ENCODE results near the gene GABRB2. TPM values are rescaled to one million over a fixed set of nuclear protein-coding genes. Genes with fewer than 3 reads are reported as not detected.

GABRB2 gene
- polyA plus RNA-seq, 2 of the 4 experiments (the other 2 are of a cell fraction) = not detected

DNA sequence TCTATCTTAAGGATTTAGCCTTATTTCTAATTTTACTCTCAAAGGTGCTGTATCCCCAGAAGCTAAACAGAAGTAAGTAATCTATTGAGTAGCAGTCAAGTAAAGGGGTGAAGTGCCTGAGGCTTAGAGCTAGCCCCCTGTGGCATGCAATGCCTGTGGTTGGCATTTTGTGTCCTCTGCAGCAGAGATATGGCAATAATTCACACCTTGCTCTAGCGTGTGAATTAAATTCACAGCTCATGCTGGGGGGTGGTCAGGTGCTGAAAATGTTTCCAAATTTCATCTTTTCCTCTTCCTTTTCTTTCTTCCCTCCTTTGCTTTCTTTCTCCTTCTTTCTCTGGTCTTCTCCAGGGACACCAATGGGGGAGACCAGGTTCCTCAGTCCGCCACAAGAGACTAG is 262.1 kb downstream of the GABRB2 start:
- DNase-seq (ENCODE audit: low read depth in 1 of 2, low spot score in 1 of 2) (no peak), FAIRE-seq (no peak), ATAC-seq (no peak)
- no peak overlapping the region for H3K4me3 ChIP-seq
- ChIA-PET POLR2A (no interaction called here), CTCF (no interaction called here)
- H3K4me2 ChIP-seq = no peak overlapping the region
- TF ChIP-seq, protein P1, sequence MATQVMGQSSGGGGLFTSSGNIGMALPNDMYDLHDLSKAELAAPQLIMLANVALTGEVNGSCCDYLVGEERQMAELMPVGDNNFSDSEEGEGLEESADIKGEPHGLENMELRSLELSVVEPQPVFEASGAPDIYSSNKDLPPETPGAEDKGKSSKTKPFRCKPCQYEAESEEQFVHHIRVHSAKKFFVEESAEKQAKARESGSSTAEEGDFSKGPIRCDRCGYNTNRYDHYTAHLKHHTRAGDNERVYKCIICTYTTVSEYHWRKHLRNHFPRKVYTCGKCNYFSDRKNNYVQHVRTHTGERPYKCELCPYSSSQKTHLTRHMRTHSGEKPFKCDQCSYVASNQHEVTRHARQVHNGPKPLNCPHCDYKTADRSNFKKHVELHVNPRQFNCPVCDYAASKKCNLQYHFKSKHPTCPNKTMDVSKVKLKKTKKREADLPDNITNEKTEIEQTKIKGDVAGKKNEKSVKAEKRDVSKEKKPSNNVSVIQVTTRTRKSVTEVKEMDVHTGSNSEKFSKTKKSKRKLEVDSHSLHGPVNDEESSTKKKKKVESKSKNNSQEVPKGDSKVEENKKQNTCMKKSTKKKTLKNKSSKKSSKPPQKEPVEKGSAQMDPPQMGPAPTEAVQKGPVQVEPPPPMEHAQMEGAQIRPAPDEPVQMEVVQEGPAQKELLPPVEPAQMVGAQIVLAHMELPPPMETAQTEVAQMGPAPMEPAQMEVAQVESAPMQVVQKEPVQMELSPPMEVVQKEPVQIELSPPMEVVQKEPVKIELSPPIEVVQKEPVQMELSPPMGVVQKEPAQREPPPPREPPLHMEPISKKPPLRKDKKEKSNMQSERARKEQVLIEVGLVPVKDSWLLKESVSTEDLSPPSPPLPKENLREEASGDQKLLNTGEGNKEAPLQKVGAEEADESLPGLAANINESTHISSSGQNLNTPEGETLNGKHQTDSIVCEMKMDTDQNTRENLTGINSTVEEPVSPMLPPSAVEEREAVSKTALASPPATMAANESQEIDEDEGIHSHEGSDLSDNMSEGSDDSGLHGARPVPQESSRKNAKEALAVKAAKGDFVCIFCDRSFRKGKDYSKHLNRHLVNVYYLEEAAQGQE (IDR thresholded peaks at IDR 0.05) = no peak
- TF ChIP-seq RARB (CRISPR knock-in tag; IDR thresholded peaks at IDR 0.05) (no peak), HOXA7 (CRISPR knock-in tag; IDR thresholded peaks at IDR 0.05) (no peak), ZFP36 (IDR thresholded peaks at IDR 0.05; ENCODE audit: borderline replicate concordance, partially characterized antibody) (no peak), BHLHE40 (IDR thresholded peaks at IDR 0.05; ENCODE audit: low read depth, low read length) (no peak), RNF2 (IDR thresholded peaks at IDR 0.05; ENCODE audit: borderline replicate concordance, low read depth) (no peak), EP300 (IDR thresholded peaks at IDR 0.05) (no peak), KDM1A (IDR thresholded peaks at IDR 0.05; ENCODE audit: low read depth) (no peak), JUNB (IDR thresholded peaks at IDR 0.05) (no peak), EHMT2 (IDR thresholded peaks at IDR 0.05; ENCODE audit: low read depth) (no peak), RAD21 (conservative IDR thresholded peaks at IDR 0.05 in 1 of 2, IDR thresholded peaks at IDR 0.05 in 1 of 2) (no peak), FOSB (CRISPR knock-in tag; IDR thresholded peaks at IDR 0.05) (no peak), ZC3H11A (IDR thresholded peaks at IDR 0.05) (no peak), HOXB5 (CRISPR knock-in tag; IDR thresholded peaks at IDR 0.05) (no peak), POLR2A (IDR thresholded peaks at IDR 0.05; ENCODE audit: low read length) (no peak), MYC (IDR thresholded peaks at IDR 0.05; ENCODE audit: borderline replicate concordance, low read length) (no peak)
- TF ChIP-seq, protein P2, sequence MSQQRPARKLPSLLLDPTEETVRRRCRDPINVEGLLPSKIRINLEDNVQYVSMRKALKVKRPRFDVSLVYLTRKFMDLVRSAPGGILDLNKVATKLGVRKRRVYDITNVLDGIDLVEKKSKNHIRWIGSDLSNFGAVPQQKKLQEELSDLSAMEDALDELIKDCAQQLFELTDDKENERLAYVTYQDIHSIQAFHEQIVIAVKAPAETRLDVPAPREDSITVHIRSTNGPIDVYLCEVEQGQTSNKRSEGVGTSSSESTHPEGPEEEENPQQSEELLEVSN (IDR thresholded peaks at IDR 0.05; ENCODE audit: borderline replicate concordance, low read depth) = no peak
- TF ChIP-seq, protein P3, sequence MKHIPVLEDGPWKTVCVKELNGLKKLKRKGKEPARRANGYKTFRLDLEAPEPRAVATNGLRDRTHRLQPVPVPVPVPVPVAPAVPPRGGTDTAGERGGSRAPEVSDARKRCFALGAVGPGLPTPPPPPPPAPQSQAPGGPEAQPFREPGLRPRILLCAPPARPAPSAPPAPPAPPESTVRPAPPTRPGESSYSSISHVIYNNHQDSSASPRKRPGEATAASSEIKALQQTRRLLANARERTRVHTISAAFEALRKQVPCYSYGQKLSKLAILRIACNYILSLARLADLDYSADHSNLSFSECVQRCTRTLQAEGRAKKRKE (CRISPR knock-in tag; IDR thresholded peaks at IDR 0.05; ENCODE audit: low read depth) = no peak
- no peaks in the 10 kb centered on the region for H3K4me1 ChIP-seq
- no peaks in the 10 kb centered on the region for H3K9me3 ChIP-seq
- no peak overlapping the region for H3K27ac ChIP-seq
- 5% methylated on average over 2 of the region's 2 CpGs for WGBS (ENCODE audit: missing lambda C conversion rate)

DNA sequence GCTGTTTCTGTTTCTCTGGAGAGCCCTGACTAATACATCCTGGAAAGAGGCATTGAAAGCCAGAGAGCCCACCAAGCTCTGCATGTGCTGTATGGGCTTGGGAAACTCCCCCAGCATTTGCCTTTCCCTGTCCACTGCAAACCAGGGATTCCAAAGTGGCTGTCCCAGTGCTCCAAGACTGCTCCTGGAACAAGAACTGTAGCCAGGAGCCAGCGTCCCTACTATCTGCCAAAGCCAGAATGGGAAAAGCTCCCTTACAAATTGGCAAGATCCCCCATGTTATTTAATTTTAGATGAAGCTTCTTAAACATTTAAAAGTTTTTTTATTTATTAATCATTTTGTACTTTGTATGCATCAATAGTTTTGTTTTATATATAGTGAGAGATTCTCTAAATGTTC is 263.2 kb downstream of the GABRB2 start:
- Histone ChIP-seq H3K4me2 (no peak overlapping the region), H3K27ac (no peak overlapping the region), H3K9me3 (no peaks in the 10 kb centered on the region), H3K4me1 (no peaks in the 10 kb centered on the region), H3K4me3 (no peak overlapping the region)
- DNase-seq (ENCODE audit: low read depth in 1 of 2, low spot score in 1 of 2) (no peak), FAIRE-seq (no peak), ATAC-seq (no peak)
- 0% methylated on average over 1 of the region's 1 CpG for WGBS (ENCODE audit: missing lambda C conversion rate)
- CTCF ChIA-PET = no interaction called here
- POLR2A ChIA-PET = no interaction called here
- TF ChIP-seq HDAC2 (IDR thresholded peaks at IDR 0.05) (no peak), KDM5A (IDR thresholded peaks at IDR 0.05) (no peak), ESRRA (IDR thresholded peaks at IDR 0.05; ENCODE audit: borderline replicate concordance, low read length) (no peak), CBX2 (IDR thresholded peaks at IDR 0.05; ENCODE audit: borderline replicate concordance, low read depth) (no peak), MAFK (IDR thresholded peaks at IDR 0.05; ENCODE audit: partially characterized antibody) (no peak)
- TF ChIP-seq, protein P4, sequence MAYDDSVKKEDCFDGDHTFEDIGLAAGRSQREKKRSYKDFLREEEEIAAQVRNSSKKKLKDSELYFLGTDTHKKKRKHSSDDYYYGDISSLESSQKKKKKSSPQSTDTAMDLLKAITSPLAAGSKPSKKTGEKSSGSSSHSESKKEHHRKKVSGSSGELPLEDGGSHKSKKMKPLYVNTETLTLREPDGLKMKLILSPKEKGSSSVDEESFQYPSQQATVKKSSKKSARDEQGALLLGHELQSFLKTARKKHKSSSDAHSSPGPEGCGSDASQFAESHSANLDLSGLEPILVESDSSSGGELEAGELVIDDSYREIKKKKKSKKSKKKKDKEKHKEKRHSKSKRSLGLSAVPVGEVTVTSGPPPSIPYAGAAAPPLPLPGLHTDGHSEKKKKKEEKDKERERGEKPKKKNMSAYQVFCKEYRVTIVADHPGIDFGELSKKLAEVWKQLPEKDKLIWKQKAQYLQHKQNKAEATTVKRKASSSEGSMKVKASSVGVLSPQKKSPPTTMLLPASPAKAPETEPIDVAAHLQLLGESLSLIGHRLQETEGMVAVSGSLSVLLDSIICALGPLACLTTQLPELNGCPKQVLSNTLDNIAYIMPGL (CRISPR knock-in tag; IDR thresholded peaks at IDR 0.05; ENCODE audit: borderline replicate concordance) = no peak
- TF ChIP-seq, protein P5, sequence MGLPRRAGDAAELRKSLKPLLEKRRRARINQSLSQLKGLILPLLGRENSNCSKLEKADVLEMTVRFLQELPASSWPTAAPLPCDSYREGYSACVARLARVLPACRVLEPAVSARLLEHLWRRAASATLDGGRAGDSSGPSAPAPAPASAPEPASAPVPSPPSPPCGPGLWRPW (IDR thresholded peaks at IDR 0.05) = no peak
